ENCODE measurements around the gene METTL27.

DNA sequence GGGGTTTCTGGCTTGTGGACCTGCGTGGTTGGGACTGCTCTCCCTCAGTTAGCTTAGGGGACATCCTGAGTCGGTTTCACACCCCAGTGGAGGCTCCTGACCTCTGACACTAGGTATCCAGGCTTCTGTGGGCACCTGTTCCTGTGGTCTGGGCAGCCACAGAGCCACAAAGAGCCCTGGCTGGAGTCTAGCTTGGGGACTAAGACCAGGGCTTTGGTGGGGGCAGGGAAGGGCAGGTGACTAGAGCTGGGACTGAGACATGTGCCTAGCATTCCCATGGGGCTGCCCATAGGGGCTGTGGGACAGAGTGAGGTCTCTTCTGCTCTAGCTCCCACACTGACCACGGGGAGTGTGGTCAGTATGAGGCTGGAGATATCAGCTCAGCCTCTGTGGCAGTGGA, 14.6 kb upstream of the METTL27 start:
- TF ChIP-seq, protein P1, sequence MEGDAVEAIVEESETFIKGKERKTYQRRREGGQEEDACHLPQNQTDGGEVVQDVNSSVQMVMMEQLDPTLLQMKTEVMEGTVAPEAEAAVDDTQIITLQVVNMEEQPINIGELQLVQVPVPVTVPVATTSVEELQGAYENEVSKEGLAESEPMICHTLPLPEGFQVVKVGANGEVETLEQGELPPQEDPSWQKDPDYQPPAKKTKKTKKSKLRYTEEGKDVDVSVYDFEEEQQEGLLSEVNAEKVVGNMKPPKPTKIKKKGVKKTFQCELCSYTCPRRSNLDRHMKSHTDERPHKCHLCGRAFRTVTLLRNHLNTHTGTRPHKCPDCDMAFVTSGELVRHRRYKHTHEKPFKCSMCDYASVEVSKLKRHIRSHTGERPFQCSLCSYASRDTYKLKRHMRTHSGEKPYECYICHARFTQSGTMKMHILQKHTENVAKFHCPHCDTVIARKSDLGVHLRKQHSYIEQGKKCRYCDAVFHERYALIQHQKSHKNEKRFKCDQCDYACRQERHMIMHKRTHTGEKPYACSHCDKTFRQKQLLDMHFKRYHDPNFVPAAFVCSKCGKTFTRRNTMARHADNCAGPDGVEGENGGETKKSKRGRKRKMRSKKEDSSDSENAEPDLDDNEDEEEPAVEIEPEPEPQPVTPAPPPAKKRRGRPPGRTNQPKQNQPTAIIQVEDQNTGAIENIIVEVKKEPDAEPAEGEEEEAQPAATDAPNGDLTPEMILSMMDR (conservative IDR thresholded peaks at IDR 0.05; ENCODE audit: low read depth in 2 of 2), result no peak
- TF ChIP-seq EZH2phosphoT487 (IDR thresholded peaks at IDR 0.05; ENCODE audit: unreplicated experiment) (no peak), JUNB (IDR thresholded peaks at IDR 0.05; ENCODE audit: unreplicated experiment) (no peak), REST (IDR thresholded peaks at IDR 0.05; ENCODE audit: unreplicated experiment) (no peak)
